GM21360 (cell line): Measurements from ENCODE around the gene AKR1C1.
"Not testable (repeated sequence)": the region's sequence is repeated elsewhere in the genome, so short reads cannot be mapped to it uniquely, and the experiment has no call there.

Experiments
- ATAC-seq: cut with Tn5 transposase; IDR thresholded peaks from one replicate; pipeline ENCODE4 v1.9.1; 2021; ENCODE audit warnings: mild to moderate bottlenecking, moderate library complexity; ENCODE audit not compliant: unreplicated experiment

The AKR1C1 gene

GRCh38 chr10:4947039-4947634 is 16.1 kb upstream of the AKR1C1 start:
- no peak for ATAC-seq

DNA sequence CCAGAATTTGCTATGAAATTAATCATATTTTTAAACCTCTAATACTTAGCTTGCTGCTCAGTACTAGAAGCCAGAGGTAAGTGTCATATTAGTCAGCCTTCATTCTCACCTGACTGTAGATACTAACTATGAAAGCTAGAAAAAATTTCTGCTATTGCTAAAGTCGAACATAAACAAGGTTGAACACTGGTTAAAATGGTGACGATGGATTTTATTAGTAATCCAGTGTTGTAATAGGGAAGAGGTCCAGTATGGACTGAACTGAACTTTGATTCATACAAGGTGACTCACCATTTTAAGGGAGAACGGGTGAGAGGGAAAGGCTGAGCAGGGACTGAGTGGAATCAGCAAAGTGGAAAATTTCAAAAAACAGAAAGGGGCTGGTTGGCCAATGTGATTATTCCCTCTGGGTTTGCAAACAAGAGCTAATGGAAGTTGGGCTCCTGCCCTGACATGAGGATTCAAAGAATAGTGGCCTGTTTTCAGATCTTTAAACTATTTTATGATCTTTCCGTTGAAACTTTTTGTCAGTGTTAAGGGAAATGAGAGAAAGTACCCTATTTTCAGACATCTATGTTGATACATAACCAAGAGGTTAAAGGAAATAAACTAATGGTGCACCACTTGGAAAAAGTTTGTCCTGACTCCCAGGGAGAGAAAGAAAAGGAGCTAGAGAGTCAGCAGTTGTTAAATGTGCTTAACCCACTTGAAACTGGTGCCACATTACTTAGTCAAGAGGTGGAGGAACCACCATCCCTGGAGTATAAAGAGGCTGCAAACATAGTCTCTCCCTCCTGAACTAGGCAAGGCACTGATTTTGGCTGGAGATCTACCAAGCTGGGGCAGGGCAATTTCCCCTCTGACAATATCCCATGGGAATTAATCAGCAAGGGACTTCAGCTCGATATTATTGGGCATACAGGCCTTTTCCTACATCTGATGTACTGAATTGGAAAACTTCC is 15.3 kb upstream of the AKR1C1 start:
- no peak for ATAC-seq

DNA sequence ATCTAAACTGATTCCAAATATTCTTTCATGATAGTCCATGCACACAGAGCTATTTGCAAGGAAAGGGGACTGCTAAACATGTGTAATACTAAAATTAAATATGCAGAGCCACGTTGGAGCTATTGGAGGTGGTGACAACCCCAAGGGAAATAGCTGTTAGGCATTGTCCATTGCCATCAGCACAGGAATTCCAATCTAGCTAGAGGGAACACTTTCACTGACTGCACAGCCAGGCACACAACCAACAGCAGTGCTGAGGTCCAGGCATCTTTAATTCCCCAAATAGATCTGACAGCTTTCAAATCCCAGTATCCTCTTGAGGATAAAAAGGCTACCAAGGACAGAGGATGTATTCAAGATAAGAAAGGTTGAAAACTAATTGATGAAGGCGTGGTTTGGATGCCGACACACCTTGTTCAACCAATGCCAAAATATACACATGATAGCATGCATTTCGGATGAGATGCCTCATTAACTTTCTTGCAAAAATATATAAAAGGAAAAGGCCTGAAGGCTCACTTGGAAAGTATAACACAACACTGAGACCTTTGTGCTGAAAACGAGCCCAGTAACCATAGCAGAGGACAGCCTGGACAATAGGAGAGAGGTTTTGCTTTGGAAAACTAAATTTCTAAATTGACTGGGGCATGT is 11.6 kb upstream of the AKR1C1 start:
- ATAC-seq: not testable (repeated sequence)

DNA sequence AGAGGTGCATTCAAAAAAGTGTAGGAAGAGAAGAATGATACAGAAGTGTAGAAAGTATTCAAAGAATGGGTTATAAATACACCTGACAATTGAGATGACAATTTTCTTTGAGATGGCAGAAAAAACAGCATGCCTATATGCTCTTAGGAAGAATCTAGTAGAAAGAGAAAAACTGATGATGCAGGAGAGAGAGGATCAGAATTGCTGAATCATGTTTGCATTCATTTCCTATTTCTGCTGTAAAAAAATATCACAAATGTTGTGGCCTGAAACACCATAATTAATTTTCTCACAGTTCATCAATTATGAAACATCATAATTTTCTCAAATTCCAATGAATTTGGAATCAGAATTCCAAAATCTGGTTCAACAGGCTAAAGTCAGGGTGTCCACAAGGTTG is 9.8 kb upstream of the AKR1C1 start:
- no peak for ATAC-seq

GRCh38 chr10:4956088-4956487 is 7.1 kb upstream of the AKR1C1 start:
- not testable (repeated sequence) for ATAC-seq

- ATAC-seq: not testable (repeated sequence)
Observed at GRCh38 chr10:4956955-4957645, 6.1 kb upstream of the AKR1C1 start.

DNA sequence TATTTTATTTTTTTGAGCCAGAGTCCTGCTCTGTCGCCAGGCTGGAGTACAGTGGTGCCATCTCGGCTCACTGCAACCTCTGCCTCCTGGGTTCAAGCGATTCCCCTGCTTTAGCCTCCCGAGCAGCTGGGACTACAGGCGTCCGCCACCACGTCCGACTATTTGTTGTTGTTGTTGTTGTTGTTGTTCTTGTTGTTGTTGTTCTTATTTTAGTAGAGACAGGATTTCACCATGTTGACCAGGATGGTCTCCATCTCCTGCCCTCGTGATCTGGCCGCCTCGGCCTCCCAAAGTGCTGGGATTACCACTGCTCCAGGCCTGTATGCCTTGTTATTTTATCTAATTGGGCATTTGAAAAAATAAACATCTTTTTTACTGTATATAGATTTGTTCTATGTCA is 1.7 kb upstream of the AKR1C1 start:
- ATAC-seq: not testable (repeated sequence)

- ATAC-seq: not testable (repeated sequence)
Observed at GRCh38 chr10:4962308-4962707, 907 bp upstream of the AKR1C1 start.

- ATAC-seq: not testable (repeated sequence)
Observed at GRCh38 chr10:4963815-4964154, 570 bp downstream of the AKR1C1 start.

- ATAC-seq: not testable (repeated sequence)
Observed at GRCh38 chr10:4965763-4966162, 2.5 kb downstream of the AKR1C1 start.

DNA sequence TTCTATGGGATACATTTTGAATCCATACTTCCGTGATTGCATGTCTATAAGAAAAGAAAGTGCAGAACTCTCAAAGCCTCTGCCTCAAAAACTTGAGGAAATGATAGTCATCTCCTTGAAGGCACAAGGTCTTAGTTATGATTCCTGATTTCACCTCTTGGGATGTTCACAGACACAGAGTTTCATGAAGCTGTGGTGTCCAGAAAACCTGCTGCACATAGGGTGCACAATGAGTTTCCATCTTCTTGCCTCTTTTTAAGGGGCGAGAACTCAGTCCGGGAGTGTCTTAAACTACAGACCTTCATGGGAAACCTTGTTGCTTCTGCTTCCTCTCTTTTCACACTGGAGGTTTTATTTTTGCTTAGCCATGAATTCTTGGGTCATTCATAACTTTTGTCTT is 4.0 kb downstream of the AKR1C1 start:
- not testable (repeated sequence) for ATAC-seq

- ATAC-seq: not testable (repeated sequence)
Observed at GRCh38 chr10:4969289-4969688, 6.1 kb downstream of the AKR1C1 start.

- ATAC-seq: not testable (repeated sequence)
Observed at GRCh38 chr10:4970362-4970761, 7.1 kb downstream of the AKR1C1 start.

GRCh38 chr10:4972369-4973142 is 9.3 kb downstream of the AKR1C1 start:
- not testable (repeated sequence) for ATAC-seq

DNA sequence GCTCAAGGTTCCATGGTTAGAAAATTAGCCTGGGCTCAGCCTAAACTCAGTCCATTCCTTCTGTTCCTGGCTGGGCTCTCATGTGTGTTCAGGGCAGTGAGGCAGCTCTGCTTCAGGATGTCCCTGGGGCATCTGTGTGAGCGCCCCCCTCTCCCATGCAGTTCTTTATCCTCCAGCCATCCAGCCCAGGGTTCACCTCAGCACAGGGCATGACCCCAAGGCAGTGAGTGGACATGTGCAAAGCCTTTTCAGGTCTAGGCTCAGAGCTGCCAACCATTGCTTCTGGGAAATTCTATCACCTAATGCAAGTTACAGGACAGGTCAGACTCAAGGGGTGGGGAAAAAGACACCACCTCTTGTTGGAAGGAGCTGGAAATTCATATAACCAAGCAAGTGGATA is 10.1 kb downstream of the AKR1C1 start:
- not testable (repeated sequence) for ATAC-seq

DNA sequence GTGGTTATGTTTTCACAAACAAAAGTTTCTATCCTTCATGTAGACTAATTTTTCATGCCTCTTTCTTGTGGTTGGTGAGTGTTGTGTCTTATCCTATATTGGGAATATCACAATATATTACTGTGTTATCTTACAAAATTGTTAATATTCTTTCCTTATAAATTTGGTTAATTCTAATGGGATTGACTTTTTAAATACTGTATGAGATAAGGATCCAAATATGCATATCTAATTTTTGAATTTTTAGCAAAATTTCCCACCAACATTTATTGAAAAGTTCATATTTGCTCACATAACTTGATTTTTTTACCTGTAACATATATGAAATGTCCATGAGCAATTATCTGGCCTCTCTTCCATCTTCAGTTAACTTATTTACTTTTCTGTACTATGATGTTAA is 11.2 kb downstream of the AKR1C1 start:
- ATAC-seq: not testable (repeated sequence)

- no peak for ATAC-seq
Observed at GRCh38 chr10:4977025-4977424, 13.8 kb downstream of the AKR1C1 start.

GRCh38 chr10:4978870-4979269 is 15.7 kb downstream of the AKR1C1 start:
- ATAC-seq: no peak

- ATAC-seq: no peak
Observed at GRCh38 chr10:4980793-4981192, 17.6 kb downstream of the AKR1C1 start.

DNA sequence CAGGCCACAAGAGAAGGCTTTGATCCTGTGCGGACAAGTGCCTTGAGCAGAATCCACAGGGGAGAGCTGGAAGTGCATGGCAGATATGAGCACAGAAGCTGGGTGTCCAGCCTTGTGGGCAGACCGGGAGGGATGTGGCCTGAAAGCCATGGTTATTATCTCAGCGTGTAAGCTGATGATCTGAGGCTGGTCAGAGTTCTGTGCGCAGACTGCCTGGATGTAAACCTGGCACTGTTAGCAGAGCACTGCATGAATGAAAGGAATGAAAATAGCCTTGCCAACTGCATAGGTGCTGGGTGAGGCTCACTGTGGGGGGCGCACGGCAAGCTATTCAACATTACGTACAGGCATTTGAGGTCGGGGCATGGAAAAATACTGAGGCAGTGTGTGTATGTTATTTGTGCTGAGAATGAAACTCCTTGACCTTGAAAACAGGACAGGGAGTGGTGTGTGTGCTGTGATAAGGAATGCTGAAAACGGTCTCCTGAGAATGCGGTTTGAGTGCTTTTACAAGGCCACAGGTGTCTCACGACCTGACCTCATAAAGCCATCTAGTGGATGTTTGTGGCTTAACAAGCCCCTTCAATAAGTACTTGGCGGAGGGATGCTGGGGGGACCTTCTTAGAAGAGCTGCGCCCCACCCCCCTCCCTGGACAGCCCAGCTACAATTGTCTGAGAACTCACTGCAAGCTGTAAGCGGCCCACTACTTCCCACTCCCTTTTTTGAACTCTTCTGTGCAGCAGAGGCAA is 18.7 kb downstream of the AKR1C1 start:
- no peak for ATAC-seq
